Astrocyte of the cerebellum (primary cell): ENCODE data around the gene COL4A3.

ENCODE experiments used
- DNase-seq: peaks from one replicate; pipeline ENCODE4 v3.0.0-alpha.2; 2011; ENCODE audit warnings: low read depth
- H3K4me3 ChIP-seq: 2 replicates; pipeline ENCODE4 v1.5.1; 2011; ENCODE audit warnings: mild to moderate bottlenecking, low read depth, low read length, moderate library complexity
- CTCF ChIP-seq: IDR thresholded peaks from 2 replicates; pipeline ENCODE4 v1.5.1; 2012; ENCODE audit warnings: low read length, low read depth, moderate library complexity, mild to moderate bottlenecking; ENCODE audit errors: missing control alignments
- in situ Hi-C: cut with HindIII; loops from 2 replicates; pipeline ENCODE4 v1.10.0; 2017; ENCODE audit warnings: low sequenced_read_pairs

Gene COL4A3

GRCh38 chr2:227177592-227178336 is 13.3 kb downstream of the COL4A3 start:
- no peak for DNase-seq
- in situ Hi-C loops: no loop called here
- no peak overlapping the region for H3K4me3 ChIP-seq
- TF ChIP-seq CTCF: no peak

- no peak for DNase-seq
- in situ Hi-C loops: no loop called here
- H3K4me3 ChIP-seq: no peak overlapping the region
- TF ChIP-seq CTCF: no peak
Observed at GRCh38 chr2:227179988-227180685, 15.7 kb downstream of the COL4A3 start.

GRCh38 chr2:227180770-227181169 is 16.3 kb downstream of the COL4A3 start:
- H3K4me3 ChIP-seq: no peak overlapping the region
- in situ Hi-C loops: no loop called here
- no peak for DNase-seq
- no peak for TF ChIP-seq CTCF

- in situ Hi-C loops: no loop called here
- DNase-seq: no peak
- H3K4me3 ChIP-seq: no peak overlapping the region
- no peak for TF ChIP-seq CTCF
Observed at GRCh38 chr2:227182765-227183164, 18.3 kb downstream of the COL4A3 start.

GRCh38 chr2:227183657-227184367 is 19.4 kb downstream of the COL4A3 start:
- no peak for TF ChIP-seq CTCF
- DNase-seq: peak; percentile 9
- in situ Hi-C loops: no loop called here
- no peak overlapping the region for H3K4me3 ChIP-seq

- no peak for DNase-seq
- in situ Hi-C loops: no loop called here
- TF ChIP-seq CTCF: no peak
- no peak overlapping the region for H3K4me3 ChIP-seq
Observed at GRCh38 chr2:227185615-227186232, 21.3 kb downstream of the COL4A3 start.
